GM18517 (cell line): ENCODE measurements around the gene COL9A3.

Experiments
- ATAC-seq: cut with Tn5 transposase; IDR thresholded peaks from one replicate; pipeline ENCODE4 v1.9.1; 2021; ENCODE audit warnings: mild to moderate bottlenecking, moderate library complexity; ENCODE audit not compliant: unreplicated experiment

The COL9A3 gene

GRCh38 chr20:62809530-62810428, 7.1 kb upstream of the COL9A3 start:
- no peak for ATAC-seq

- no peak for ATAC-seq
Observed at GRCh38 chr20:62811320-62811719, 5.5 kb upstream of the COL9A3 start.

- no peak for ATAC-seq
Observed at GRCh38 chr20:62811720-62812119, 5.1 kb upstream of the COL9A3 start.

- ATAC-seq = no peak
Observed at GRCh38 chr20:62812181-62812906, 4.5 kb upstream of the COL9A3 start.

GRCh38 chr20:62812907-62813200, 4.0 kb upstream of the COL9A3 start:
- ATAC-seq = no peak

GRCh38 chr20:62813588-62813987, 3.3 kb upstream of the COL9A3 start:
- no peak for ATAC-seq

- no peak for ATAC-seq
Observed at GRCh38 chr20:62814060-62814708, 2.7 kb upstream of the COL9A3 start.

- no peak for ATAC-seq
Observed at GRCh38 chr20:62814709-62815065, 2.2 kb upstream of the COL9A3 start.

- no peak for ATAC-seq
Observed at GRCh38 chr20:62815066-62815991, 1.5 kb upstream of the COL9A3 start.

GRCh38 chr20:62816031-62816883, 593 bp upstream of the COL9A3 start:
- ATAC-seq = no peak

- ATAC-seq = no peak
Observed at GRCh38 chr20:62817975-62818591, 1.2 kb downstream of the COL9A3 start.

- no peak for ATAC-seq
Observed at GRCh38 chr20:62818592-62819493, 2.0 kb downstream of the COL9A3 start.

GRCh38 chr20:62819494-62820174, 2.8 kb downstream of the COL9A3 start:
- no peak for ATAC-seq

GRCh38 chr20:62820208-62820961, 3.5 kb downstream of the COL9A3 start:
- no peak for ATAC-seq

GRCh38 chr20:62820962-62821725, 4.3 kb downstream of the COL9A3 start:
- ATAC-seq = no peak

GRCh38 chr20:62821726-62822210, 4.9 kb downstream of the COL9A3 start:
- ATAC-seq = no peak
